SKM-1 (cell line): Measurements from ENCODE around the gene GREB1.

Source experiments
- DNase-seq: peaks from one replicate; lab custom pipeline; 2025; ENCODE audit not compliant: unreplicated experiment; lab: John Stamatoyannopoulos, UW

The GREB1 gene

GRCh38 chr2:11559066-11559785 lies 25.4 kb downstream of the GREB1 start:
- no peak for DNase-seq

GRCh38 chr2:11559786-11560155 lies 25.9 kb downstream of the GREB1 start:
- DNase-seq: no peak

DNA sequence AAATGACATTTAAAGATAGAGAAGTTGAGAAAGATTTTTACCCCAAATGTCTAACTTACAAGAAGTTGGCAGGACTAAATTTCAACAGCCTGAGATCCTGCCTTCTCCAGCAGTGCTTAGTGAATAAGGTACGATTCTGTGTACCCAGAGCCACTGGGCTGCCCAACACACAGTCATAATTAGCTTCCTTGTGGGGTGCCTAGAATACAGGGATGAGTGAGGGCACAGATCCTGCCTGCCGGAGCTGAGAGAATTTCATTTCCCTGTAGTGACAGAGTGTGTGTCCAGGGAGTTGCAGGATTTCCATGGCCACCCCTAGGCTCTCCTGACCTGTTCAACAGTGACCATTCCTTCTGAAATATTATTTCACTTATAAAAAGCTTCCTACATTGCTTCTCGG lies 27.0 kb downstream of the GREB1 start:
- DNase-seq: no peak

DNA sequence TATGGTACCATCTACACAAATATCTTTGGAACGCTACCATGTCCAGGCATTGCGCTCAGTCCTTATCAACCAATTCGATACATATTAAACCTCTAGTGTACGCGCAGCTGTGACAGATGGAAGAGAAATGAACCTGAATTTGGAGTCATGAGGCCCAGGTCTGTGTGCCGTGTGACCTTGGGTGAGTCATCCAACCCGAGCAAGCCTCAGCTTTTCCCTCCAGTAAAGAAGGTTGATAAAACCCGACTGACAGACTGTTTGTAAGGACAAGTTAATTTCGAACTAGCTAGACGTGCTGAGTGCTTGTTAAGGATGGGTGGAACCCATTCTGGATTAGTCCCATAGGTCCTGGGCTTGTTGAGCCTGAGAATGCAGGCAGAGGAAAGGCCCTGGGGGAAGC lies 28.2 kb downstream of the GREB1 start:
- no peak for DNase-seq

DNA sequence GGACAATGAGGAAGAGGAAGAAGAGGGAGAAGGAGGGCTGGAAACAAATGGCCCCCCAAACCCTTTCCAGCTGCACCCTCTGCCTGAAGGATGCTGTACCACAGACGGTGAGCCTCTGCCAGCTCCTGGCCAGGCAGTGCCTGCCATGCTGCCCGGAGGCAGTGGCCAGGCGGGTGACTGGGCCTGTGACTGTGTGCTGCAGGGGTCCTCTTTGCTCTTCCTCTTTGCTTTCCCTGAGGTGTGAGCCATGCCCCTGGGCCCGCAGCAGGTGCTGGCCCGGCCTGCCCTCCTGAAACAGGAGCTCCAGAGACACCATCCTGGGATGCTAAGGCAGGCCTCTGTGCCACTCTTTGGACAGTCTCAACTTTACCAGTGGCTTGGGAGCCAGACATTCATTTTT lies 28.6 kb downstream of the GREB1 start:
- DNase-seq: no peak

DNA sequence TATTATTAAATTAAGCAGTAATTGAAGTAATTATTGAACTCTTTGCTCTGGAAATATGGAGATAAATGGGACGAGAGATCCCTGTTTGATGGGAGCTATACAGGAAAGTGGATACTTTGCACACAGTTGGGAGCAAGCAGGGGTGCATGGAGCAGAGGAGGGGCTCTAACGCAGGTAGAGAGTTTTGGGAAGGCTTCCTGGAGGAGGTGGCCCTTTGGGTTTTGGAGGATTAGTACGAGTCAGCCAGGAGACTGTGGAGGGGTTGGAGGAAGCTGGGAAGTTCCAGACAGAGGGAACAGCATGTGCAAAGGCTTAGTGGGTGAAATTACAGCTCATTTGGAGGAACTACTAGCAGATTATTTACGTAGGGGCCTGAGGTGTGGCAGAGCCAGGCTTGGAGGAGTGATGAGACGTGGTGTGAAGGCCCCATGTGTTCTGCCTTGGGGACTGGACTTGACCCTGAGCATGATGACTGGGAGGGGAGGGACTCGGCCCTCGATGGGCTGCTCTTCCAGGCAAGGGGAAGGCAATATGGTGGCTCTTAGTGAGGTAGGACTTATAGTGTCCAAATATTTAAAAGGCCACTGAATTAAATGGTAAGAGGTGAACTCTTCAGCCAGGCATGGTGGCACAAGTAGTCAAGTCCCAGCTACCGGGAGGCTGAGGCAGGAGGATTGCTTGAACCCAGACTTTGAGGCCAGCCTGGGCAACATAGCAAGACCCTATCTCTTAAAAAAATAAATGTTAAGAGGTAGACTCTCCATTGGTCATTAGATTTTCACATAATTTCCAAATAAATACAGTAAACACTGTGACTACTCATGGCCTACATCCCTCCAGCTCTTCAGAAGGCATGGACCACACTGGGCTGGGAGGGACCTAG lies 30.2 kb downstream of the GREB1 start:
- DNase-seq: no peak

DNA sequence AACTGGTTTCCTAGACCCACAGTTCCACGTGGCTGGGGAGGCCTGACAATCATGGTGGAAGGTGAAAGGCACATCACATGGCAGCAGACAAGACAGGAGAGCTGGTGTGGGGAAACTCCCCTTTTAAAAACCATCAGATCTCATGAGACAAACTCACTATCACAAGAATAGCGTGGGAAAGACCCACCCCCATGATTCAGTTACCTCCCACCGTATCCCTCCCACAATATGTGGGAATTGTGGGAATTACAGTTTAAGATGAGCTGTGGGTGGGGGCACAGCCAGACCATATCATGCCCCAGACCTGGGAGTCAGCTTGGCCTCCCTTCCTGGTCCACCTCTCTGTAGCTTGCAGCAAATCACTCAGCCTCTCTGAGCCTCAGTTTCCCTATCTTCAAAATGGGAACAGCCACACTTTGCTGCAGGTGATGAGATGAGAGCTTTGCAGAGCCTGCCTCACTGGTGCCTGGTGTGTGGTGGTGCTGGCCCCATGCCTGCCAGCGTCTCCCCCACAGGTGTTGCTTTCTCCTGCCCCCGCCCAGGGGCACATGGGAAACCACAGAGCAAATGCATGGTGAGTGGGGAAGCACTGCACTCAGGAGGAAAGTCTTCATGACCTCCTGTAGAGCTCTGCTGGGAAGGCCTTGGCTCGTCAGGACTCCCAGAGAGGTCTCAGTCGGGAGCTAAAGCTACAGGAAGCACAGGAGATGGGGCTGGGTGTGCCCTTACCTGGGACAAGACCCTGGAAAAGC lies 31.1 kb downstream of the GREB1 start:
- DNase-seq: no peak

GRCh38 chr2:11566383-11566782 lies 32.5 kb downstream of the GREB1 start:
- DNase-seq: no peak

DNA sequence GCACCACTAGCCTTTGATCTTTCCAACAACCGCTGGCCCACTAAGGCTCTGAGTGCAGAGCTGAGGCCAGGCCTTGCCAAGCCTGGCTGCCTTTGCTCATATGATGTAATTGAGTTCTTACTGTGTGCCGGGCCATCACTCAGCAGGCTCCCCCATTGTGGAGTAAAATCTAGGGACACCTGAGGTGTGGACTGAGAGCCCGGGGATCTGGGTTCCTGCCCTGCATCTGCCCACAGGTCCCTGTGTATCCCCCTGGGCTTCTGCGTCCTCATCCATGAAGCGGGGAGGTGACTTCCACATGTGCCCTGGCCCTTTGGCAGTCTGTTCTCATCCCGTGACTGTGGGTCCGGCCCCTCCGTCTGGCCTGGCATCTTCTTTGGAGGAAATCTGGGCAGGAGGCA lies 33.8 kb downstream of the GREB1 start:
- no peak for DNase-seq

DNA sequence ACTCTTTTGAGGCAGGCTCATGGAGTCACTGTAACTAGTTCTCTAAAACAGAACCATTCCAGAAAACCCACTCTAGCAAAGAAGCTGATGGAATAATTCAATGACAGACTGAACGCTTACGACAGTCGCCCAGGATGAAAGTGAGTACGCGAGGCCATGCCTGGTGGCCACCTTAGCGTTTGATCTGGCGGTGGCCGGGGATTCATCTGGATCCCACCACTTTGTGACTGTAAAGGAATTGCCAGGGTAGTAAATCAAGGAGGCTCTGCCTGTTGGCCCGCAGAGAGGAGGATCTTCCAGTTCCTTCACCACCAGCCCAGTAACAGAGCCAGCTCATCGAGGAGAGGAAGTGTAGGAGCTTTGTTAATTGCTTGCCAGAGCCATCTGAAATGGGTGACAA lies 34.6 kb downstream of the GREB1 start:
- no peak for DNase-seq

DNA sequence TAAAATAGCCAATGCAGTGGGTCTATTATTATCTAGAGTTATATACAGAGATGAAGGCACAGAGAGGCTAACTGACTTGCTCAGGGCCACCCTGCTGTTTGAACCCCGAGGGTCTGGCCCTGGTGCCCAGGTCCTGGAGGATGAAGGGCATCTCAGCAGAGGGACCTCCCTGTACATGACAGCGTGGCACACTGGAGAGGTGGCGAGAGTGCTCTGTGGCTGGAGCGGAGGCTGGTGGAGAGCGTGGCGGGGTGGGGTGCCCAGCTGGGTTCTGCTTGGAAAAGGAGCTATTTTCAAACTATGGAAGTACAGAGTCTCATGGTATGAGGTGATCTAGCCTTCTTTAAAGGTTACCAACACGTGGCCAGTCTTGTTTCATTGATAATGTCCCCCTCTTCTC lies 35.8 kb downstream of the GREB1 start:
- DNase-seq: no peak

DNA sequence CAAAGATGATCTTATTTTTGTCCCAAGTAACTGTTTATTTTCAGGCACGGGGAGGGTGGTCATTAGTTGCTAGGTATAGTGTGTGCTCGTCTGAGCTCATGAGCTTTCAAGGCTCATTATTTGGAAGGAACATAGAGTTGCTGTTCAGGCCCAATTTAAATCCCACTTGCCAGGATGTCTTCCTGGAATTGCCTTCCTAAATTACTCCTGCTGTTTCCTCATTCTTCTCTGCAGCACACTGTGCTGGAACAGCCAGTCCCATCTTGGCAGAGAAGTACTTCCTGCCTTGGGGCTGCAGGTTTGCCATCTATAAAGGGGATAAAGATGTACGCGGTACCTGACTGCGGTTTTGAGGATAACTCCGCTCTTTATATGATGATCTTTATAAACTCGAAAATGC lies 37.3 kb downstream of the GREB1 start:
- no peak for DNase-seq

DNA sequence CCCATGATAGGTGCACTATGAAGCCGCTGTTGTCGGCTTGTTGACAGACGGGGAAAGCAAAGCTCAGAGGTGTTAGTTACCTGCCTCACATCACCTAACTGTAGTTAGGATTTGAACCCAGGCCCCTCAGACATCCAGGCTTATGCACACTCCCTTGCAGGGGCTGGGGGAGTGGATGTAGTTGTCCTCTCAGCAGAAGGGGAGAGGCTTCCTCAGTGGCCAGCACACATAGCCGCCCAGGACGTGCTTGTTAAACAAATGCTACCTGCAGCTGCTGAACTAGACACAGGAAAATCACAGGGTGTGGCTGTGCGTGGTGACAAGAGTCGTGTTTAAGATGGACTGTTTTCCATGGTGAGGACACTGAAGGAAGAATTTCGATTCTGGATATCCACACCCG lies 39.2 kb downstream of the GREB1 start:
- no peak for DNase-seq

DNA sequence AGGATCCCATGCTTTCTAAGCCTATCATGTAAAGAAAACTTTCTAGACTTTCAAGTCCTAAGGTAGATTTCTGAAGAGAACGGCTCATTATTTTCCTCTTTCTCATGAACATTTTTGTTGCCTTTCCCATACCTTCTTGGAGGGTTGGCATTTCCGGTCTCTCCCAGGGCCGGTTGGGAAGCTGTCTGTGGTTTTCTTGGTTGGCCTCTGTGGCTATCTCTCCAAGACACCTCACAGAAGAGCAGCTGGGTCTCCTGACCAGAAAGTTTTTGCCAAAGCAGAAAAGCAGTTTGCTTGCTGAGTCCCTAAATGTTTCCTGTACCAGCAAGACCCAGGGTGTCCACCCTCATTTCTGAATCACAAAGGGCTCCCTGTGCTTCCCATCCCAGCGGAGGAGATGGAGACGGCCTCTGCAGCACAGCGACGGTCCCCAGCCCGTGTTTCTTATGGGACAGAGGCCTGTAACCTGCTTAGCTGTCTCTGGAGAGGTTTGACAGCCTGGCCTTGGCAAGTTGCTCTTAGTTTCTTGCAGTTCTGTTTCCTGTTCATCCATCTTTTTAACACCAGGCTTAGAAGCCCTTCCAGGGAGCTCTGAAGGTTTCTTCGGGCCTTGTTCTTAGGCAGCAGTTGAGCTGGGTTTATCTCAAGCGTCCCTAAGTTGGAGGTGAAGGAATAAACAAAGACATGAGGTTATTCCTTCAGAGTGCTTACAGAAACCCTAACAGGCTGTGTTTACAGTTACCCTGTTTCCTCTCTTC lies 39.8 kb downstream of the GREB1 start:
- no peak for DNase-seq

- no peak for DNase-seq
These were observed 40.6 kb downstream of the GREB1 start for GRCh38 chr2:11574176-11575046.

DNA sequence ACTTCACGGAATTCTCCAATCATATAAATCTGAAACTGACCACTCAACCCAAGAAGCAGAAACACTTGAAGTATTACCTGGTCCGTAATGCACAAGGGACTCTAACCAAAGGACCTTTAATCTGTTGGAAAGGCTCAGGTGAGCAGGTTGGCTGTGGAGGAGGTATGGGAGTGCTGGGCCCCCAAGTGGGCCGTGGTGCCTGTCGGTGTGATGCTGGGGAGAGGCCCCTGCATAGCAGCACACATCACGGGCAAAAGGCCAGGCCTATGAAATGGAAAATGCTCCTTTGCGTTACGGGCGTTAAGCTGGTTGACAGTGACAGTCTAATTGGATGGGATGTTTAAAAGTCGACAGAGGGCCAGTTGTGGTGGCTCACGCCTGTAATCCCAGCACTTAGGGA lies 42.6 kb downstream of the GREB1 start:
- DNase-seq: no peak

- no peak for DNase-seq
These were observed 43.4 kb downstream of the GREB1 start for GRCh38 chr2:11577101-11577883.

DNA sequence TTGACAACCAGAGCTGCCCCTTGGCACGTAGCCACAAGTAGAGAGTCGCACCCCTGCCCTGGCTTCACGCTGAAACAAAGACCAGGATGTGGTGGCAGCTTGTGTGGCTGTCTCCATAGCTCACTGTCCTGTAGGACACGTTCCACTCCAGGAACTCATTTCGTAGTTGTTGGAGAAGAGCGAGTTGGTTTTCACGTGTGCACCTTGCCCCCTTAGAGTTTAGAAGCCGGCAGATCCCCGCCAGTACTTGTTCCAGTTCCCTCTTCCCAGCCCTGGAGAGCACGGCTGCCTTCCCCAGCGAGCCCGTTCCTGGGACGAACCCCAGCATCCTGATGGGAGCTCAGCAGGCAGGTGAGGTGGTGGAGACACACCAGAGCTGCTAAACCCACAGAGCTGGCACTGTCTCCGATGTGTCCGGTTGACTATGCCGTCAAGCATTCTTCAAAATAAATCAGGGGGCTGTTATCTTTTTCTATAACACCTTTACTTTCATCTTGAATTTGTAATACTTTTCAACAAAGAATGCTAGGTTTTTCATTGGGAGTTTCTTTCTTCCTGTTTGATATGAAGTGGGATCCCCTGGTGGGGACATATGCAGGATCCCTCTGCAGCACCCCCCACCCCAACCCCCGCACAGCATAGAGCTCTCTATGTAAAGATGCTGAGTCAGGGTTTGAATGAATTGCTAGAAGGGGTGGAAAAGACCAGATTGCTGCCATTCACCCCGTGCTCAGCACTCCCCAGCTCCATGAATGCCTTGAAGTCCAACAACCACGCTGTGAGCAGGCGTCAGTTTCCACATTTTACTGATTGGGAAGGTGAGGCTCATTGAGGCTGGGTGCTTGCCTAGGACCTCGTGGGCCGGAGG lies 44.5 kb downstream of the GREB1 start:
- DNase-seq: no peak
